ENCODE data around the gene NPRL2. TPM values are rescaled to one million over a fixed set of nuclear protein-coding genes. Genes with fewer than 3 reads are reported as not detected.

NPRL2 gene
- total and polyA plus RNA-seq, 2 of the 13 experiments (the other 11 are each of a cell fraction or from before 2014, with no cell fraction given) = 30.6 to 51.4 TPM

- TF ChIP-seq HOXA9 (CRISPR knock-in tag; IDR thresholded peaks at IDR 0.05; ENCODE audit: borderline replicate concordance) (no peak), ZSCAN22 (CRISPR knock-in tag; IDR thresholded peaks at IDR 0.05) (no peak), NCOA2 (CRISPR knock-in tag; IDR thresholded peaks at IDR 0.05) (0 out of 2 replicates have a peak, but pooled peaks have one; percentile 8), JUNB (CRISPR knock-in tag; IDR thresholded peaks at IDR 0.05; ENCODE audit: borderline replicate concordance) (no peak), ZBTB38 (CRISPR knock-in tag; IDR thresholded peaks at IDR 0.05) (peak; percentile 76; the same call in 1 of the 2 replicates), SP4 (CRISPR knock-in tag; IDR thresholded peaks at IDR 0.05) (peak; percentile 77), LBX2 (CRISPR knock-in tag; IDR thresholded peaks at IDR 0.05; ENCODE audit: borderline replicate concordance) (0 out of 2 replicates have a peak, but pooled peaks have one; percentile 59), SRSF4 (IDR thresholded peaks at IDR 0.05; ENCODE audit: low read depth, low read length, poor library complexity, severe bottlenecking) (no peak), ZNF672 (CRISPR knock-in tag; IDR thresholded peaks at IDR 0.05) (no peak), ZSCAN5A (CRISPR knock-in tag; IDR thresholded peaks at IDR 0.05; ENCODE audit: borderline replicate concordance) (no peak), KAT8 (CRISPR knock-in tag; IDR thresholded peaks at IDR 0.05) (peak; percentile 32; the same call in 1 of the 2 replicates), SMAD9 (CRISPR knock-in tag; IDR thresholded peaks at IDR 0.05) (no peak), SIX4 (CRISPR knock-in tag; IDR thresholded peaks at IDR 0.05) (no peak), DR1 (CRISPR knock-in tag; IDR thresholded peaks at IDR 0.05) (no peak), ZNF432 (CRISPR knock-in tag; IDR thresholded peaks at IDR 0.05; ENCODE audit: borderline replicate concordance) (no peak), MXD4 (CRISPR knock-in tag; IDR thresholded peaks at IDR 0.05) (peak; percentile 43; the same call in 1 of the 2 replicates)
- TF ChIP-seq, protein P1, sequence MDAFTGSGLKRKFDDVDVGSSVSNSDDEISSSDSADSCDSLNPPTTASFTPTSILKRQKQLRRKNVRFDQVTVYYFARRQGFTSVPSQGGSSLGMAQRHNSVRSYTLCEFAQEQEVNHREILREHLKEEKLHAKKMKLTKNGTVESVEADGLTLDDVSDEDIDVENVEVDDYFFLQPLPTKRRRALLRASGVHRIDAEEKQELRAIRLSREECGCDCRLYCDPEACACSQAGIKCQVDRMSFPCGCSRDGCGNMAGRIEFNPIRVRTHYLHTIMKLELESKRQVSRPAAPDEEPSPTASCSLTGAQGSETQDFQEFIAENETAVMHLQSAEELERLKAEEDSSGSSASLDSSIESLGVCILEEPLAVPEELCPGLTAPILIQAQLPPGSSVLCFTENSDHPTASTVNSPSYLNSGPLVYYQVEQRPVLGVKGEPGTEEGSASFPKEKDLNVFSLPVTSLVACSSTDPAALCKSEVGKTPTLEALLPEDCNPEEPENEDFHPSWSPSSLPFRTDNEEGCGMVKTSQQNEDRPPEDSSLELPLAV (CRISPR knock-in tag; conservative IDR thresholded peaks at IDR 0.05; ENCODE audit: low read depth) = no peak
- TF ChIP-seq, protein P2, sequence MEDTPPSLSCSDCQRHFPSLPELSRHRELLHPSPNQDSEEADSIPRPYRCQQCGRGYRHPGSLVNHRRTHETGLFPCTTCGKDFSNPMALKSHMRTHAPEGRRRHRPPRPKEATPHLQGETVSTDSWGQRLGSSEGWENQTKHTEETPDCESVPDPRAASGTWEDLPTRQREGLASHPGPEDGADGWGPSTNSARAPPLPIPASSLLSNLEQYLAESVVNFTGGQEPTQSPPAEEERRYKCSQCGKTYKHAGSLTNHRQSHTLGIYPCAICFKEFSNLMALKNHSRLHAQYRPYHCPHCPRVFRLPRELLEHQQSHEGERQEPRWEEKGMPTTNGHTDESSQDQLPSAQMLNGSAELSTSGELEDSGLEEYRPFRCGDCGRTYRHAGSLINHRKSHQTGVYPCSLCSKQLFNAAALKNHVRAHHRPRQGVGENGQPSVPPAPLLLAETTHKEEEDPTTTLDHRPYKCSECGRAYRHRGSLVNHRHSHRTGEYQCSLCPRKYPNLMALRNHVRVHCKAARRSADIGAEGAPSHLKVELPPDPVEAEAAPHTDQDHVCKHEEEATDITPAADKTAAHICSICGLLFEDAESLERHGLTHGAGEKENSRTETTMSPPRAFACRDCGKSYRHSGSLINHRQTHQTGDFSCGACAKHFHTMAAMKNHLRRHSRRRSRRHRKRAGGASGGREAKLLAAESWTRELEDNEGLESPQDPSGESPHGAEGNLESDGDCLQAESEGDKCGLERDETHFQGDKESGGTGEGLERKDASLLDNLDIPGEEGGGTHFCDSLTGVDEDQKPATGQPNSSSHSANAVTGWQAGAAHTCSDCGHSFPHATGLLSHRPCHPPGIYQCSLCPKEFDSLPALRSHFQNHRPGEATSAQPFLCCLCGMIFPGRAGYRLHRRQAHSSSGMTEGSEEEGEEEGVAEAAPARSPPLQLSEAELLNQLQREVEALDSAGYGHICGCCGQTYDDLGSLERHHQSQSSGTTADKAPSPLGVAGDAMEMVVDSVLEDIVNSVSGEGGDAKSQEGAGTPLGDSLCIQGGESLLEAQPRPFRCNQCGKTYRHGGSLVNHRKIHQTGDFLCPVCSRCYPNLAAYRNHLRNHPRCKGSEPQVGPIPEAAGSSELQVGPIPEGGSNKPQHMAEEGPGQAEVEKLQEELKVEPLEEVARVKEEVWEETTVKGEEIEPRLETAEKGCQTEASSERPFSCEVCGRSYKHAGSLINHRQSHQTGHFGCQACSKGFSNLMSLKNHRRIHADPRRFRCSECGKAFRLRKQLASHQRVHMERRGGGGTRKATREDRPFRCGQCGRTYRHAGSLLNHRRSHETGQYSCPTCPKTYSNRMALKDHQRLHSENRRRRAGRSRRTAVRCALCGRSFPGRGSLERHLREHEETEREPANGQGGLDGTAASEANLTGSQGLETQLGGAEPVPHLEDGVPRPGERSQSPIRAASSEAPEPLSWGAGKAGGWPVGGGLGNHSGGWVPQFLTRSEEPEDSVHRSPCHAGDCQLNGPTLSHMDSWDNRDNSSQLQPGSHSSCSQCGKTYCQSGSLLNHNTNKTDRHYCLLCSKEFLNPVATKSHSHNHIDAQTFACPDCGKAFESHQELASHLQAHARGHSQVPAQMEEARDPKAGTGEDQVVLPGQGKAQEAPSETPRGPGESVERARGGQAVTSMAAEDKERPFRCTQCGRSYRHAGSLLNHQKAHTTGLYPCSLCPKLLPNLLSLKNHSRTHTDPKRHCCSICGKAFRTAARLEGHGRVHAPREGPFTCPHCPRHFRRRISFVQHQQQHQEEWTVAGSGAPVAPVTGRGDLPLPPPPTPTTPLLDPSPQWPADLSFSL (CRISPR knock-in tag; IDR thresholded peaks at IDR 0.05) = no peak
These were observed 51.5 kb downstream of the NPRL2 start, which contains the start of the genes HYAL3 and NAA80 (continued) for GRCh38 chr3:50298836-50299637.

Measured in HepG2 (cell line).